ENCODE results near the gene GSN. TPM values are rescaled to one million over a fixed set of nuclear protein-coding genes. Genes with fewer than 3 reads are reported as not detected.

GSN gene
- polyA plus RNA-seq, 3 donors, result 67.4 to 187 (median 95.8) TPM

DNA sequence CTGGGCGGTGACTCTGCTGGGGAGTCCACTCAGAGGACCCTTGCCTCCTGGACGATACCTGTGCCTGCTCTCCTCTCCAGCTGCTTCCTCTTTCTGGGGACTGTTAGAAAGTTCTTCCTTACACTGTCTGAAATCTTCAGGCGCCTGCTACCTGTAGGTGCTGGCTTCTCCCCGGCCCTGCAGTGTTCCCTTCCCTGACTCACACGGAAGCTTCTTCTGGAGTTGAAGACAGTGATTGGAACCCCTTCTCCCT is 562 bp downstream of the GSN start:
- Mint-ChIP-seq H3K27ac (peak overlapping the region; percentile 62 to 90 (median 85)), H3K27me3 (ENCODE audit: low read depth in 3 of 3) (peaks cover 0 to 1% (median 0%) of the 10 kb centered on the region in 3 donors), H3K9me3 (peaks cover 0 to 2% (median 0%) of the 10 kb centered on the region in 7 donors), H3K36me3 (peaks cover 4 to 7% of the 10 kb centered on the region in 2 donors), H3K4me3 (peak overlapping the region; percentile 85 to 95), H3K4me1 (peaks cover 67% of the 10 kb centered on the region)
- Histone ChIP-seq H3K36me3 (replicated peaks in 1 of 2; ENCODE audit: control insufficient read depth in 1 of 2, insufficient read depth in 2 of 2, low read length in 2 of 2) (no peaks in the 10 kb centered on the region), H3K4me2 (replicated peaks; ENCODE audit: extremely low read depth, low read length, poor library complexity, severe bottlenecking) (peak overlapping the region; percentile 85), H3K27me3 (ENCODE audit: control insufficient read depth in 2 of 2, insufficient read depth in 2 of 2, low read length in 2 of 2) (no peaks in the 10 kb centered on the region), H4K20me1 (ENCODE audit: insufficient read depth, low read length) (no peaks in the 10 kb centered on the region), H3K4me3 (replicated peaks in 1 of 3; ENCODE audit: low read depth in 2 of 3, low read length in 3 of 3) (peak overlapping the region; percentile 65 to 83 (median 81)), H3K9ac (ENCODE audit: insufficient read depth, low read length, poor library complexity, severe bottlenecking) (peak overlapping the region; percentile 66), H2AFZ (ENCODE audit: insufficient read depth, low read depth, low read length, poor library complexity, severe bottlenecking) (peak overlapping the region; percentile 76), H3K79me2 (ENCODE audit: insufficient read depth, low read length) (peaks cover 48% of the 10 kb centered on the region), H3K9me3 (replicated peaks in 1 of 2; ENCODE audit: control insufficient read depth in 1 of 2, insufficient read depth in 1 of 2, low read length in 2 of 2) (no peaks in the 10 kb centered on the region), H3K4me1 (ENCODE audit: control insufficient read depth in 1 of 2, insufficient read depth in 2 of 2, low read length in 2 of 2) (peaks cover 68 to 71% of the 10 kb centered on the region in 2 donors), H3K27ac (ENCODE audit: low read depth in 1 of 2, low read length in 2 of 2) (peak overlapping the region; percentile 31 to 54)
- intact Hi-C loops (cut with micrococcal nuclease), result loop anchor here (2.0 to 10.0 kb wide), 3 partner anchors 14 to 54 kb away; no protein-coding TSS in a partner anchor
- 0% methylated on average over 4 of the region's 5 CpGs for WGBS (ENCODE audit: insufficient coverage)
- no peak for TF ChIP-seq CTCF (IDR thresholded peaks at IDR 0.05)
- DNase-seq, result peak in 2 of 3 donors; percentile 53 to 58

DNA sequence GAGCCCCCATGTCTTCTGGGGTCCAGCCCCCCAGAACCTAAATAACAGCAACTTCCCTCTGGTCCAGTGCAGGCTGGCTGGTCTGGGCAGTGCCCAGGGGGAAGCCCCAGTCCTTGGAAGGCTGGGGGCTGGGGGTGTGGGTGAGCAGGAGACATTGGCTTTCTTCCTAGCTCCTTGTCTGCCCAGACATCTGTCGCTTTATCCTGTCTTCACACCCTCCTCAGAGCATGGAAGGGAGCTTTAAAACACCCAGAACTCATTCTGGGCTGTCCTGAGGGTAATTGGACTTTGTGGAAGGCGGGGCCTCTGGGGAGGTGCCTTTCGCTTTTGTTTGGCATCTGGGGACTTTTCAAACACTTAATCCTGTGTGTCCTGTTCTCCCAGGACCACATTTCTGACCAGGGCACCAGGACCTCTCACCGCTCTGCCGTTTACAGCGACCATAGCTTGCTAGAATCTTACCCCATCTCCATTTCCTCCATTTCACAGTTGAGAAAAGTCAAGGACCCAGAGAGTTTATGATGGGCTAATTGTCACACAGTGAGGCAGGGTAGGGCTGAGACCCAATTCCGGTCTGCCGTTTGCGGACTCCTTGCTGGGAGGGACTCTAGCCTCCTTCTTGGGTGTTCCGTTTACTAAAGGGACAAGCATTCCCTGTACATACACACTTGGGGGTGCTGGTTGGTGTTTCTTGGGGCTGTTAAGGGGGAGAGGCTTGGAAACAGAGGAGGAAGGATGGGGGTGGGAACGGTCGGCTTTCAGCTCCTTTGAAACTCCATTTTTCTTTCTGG is 1.1 kb downstream of the GSN start:
- peaks cover 0 to 2% (median 0%) of the 10 kb centered on the region in 7 donors for H3K9me3 Mint-ChIP-seq
- H3K36me3 Mint-ChIP-seq, result peaks cover 4 to 7% of the 10 kb centered on the region in 2 donors
- peaks cover 67% of the 10 kb centered on the region for H3K4me1 Mint-ChIP-seq
- peak overlapping the region; percentile 85 to 95 for H3K4me3 Mint-ChIP-seq
- H3K9me3 ChIP-seq (replicated peaks in 1 of 2; ENCODE audit: control insufficient read depth in 1 of 2, insufficient read depth in 1 of 2, low read length in 2 of 2), result no peaks in the 10 kb centered on the region
- no peaks in the 10 kb centered on the region for H4K20me1 ChIP-seq (ENCODE audit: insufficient read depth, low read length)
- peak overlapping the region; percentile 85 for H3K4me2 ChIP-seq (replicated peaks; ENCODE audit: extremely low read depth, low read length, poor library complexity, severe bottlenecking)
- H3K27me3 Mint-ChIP-seq (ENCODE audit: low read depth in 3 of 3), result peaks cover 0 to 1% (median 0%) of the 10 kb centered on the region in 3 donors
- H3K79me2 ChIP-seq (ENCODE audit: insufficient read depth, low read length), result peaks cover 48% of the 10 kb centered on the region
- H3K27me3 ChIP-seq (ENCODE audit: control insufficient read depth in 2 of 2, insufficient read depth in 2 of 2, low read length in 2 of 2), result no peaks in the 10 kb centered on the region
- peak overlapping the region; percentile 66 for H3K9ac ChIP-seq (ENCODE audit: insufficient read depth, low read length, poor library complexity, severe bottlenecking)
- H3K4me1 ChIP-seq (ENCODE audit: control insufficient read depth in 1 of 2, insufficient read depth in 2 of 2, low read length in 2 of 2), result peaks cover 66 to 71% of the 10 kb centered on the region in 2 donors
- peak in 1 of 3 donors; percentile 21 for DNase-seq
- no peak for TF ChIP-seq CTCF (IDR thresholded peaks at IDR 0.05)
- H3K4me3 ChIP-seq (replicated peaks in 1 of 3; ENCODE audit: low read depth in 2 of 3, low read length in 3 of 3), result peak overlapping the region; percentile 65 to 83 (median 81)
- peak overlapping the region; percentile 62 to 90 (median 85) for H3K27ac Mint-ChIP-seq
- intact Hi-C loops (cut with micrococcal nuclease), result loop anchor here (2.0 to 10.0 kb wide), 3 partner anchors 14 to 54 kb away; no protein-coding TSS in a partner anchor
- no peaks in the 10 kb centered on the region for H3K36me3 ChIP-seq (replicated peaks in 1 of 2; ENCODE audit: control insufficient read depth in 1 of 2, insufficient read depth in 2 of 2, low read length in 2 of 2)
- 0% methylated on average over 2 of the region's 12 CpGs for WGBS (ENCODE audit: insufficient coverage)
- peak overlapping the region; percentile 76 for H2AFZ ChIP-seq (ENCODE audit: insufficient read depth, low read depth, low read length, poor library complexity, severe bottlenecking)
- peak overlapping the region; percentile 31 to 54 for H3K27ac ChIP-seq (ENCODE audit: low read depth in 1 of 2, low read length in 2 of 2)

All from CD14-positive monocyte (primary cell).